NOMO-1 (cell line): ENCODE results near the gene EPHB1.
A peak's percentile ranks its signal among the peaks of the same experiment; 100 is the strongest.
"Not testable (repeated sequence)": the region's sequence is repeated elsewhere in the genome, so short reads cannot be mapped to it uniquely, and the experiment has no call there.

Experiments used
- DNase-seq, 2 experiments: peaks; one replicate each; lab custom pipeline; 2025; ENCODE audit not compliant: unreplicated experiment in 2 of 2; lab: John Stamatoyannopoulos, UW

Gene EPHB1

DNA sequence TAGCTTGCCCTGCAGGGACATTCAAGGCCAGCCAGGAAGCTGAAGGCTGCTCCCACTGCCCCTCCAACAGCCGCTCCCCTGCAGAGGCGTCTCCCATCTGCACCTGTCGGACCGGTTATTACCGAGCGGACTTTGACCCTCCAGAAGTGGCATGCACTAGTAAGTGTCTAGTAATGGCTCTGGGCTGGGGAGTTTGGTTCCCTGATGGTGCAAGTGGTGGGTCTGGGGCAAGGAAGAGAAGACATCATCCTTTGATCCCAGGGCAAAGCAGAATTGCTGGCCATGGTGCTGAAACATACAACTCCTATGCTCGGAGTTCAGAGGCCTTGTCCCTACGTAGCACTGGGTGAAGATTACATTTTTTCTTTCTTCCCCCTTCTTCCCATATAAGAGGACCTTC is 311.4 kb downstream of the EPHB1 start:
- peak in 1 of 2 experiments; percentile 41 for DNase-seq

- DNase-seq, result no peak
Measured at GRCh38 chr3:135107043-135107442, 312.0 kb downstream of the EPHB1 start.

- DNase-seq, result no peak
Measured at GRCh38 chr3:135109681-135110080, 314.6 kb downstream of the EPHB1 start.

DNA sequence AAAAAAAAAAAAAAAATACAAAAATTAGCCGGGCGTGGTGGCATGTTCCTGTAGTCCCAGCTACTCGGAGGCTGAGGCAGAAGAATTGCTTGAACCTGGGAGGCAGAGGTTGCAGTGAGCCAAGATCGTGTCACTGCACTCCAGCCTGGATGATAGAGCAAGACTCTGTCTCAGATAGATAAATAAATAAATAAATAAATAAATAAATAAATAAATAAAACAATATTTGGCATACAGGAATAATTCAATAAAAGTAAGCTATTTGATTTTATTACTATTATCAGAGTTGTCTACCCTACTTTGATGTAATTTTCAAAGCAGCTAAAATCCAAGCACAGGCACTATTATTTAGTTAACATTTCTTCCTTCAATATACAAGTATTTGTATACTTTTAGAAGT is 319.5 kb downstream of the EPHB1 start:
- not testable (repeated sequence) for DNase-seq

GRCh38 chr3:135117977-135118376 is 322.9 kb downstream of the EPHB1 start:
- DNase-seq, result no peak

- DNase-seq, result no peak
Measured at GRCh38 chr3:135118792-135119191, 323.7 kb downstream of the EPHB1 start.

GRCh38 chr3:135125171-135125801 is 330.2 kb downstream of the EPHB1 start:
- peak in 1 of 2 experiments; percentile 21 for DNase-seq

DNA sequence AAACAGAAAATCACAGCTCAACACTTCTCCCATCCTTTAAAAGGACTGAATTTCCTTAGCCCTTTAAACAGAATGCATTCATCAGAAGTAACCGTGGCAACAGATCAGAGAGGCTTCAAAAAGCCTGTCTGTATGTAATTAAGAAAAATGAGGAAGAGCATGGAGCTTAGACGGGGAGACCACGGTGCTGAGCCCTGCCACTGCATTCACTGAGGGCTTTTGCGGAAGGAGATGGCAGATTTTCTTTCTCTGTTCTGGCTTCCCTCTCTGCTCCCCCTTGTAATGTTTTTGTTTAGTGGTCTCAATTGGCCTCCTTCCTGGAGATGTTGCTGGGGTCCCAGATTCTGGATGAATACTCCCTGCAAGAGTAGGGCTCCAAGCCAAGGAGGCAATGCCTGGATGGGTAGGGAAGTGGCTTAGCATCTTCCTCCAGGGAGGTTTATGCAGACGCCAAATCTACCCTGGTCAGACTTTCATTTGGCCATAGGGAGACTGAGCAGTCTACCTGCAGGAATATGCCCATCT is 332.9 kb downstream of the EPHB1 start:
- no peak for DNase-seq

DNA sequence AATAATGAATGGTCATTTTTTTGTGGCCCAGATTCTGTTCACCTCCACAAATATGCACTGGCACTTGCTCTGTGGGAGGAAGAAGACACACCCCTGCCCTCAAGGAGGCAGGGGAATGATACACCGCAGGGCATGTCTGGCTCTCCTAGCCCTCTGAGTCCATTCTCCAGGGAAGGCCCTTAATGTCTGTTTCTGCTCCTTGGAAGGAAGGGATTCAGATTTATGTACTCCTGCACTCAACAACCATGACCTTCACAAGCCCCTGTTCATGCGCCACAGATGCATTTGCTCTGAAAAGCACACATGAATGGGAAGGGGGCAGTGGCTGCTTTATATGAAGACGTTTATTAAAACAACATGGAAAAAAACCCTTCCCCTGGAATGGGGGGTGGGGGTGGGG is 333.8 kb downstream of the EPHB1 start:
- DNase-seq, result no peak

DNA sequence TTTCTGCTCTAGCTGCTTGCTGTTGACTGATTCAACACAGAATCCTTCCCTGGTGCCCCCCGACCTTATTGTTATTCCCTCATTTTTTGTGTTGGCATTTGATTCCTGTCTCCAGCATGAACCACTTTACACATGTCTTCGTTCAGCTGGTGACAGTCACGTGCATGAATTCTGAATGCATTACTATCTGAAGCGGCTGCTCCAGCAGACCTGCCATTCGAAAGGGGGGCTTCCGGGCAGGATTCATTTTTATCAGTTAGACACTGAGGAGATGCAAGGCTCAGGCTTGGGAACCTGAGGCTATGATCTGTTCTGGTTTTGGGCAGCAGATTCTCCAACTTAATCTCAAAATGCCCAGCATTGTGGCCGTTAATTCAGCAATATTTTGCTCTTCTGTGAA is 336.2 kb downstream of the EPHB1 start:
- no peak for DNase-seq

- DNase-seq, result no peak
Measured at GRCh38 chr3:135133905-135134683, 339.0 kb downstream of the EPHB1 start.

- no peak for DNase-seq
Measured at GRCh38 chr3:135134684-135135075, 339.6 kb downstream of the EPHB1 start.

- DNase-seq, result no peak
Measured at GRCh38 chr3:135135445-135135844, 340.4 kb downstream of the EPHB1 start.

GRCh38 chr3:135136361-135137100 is 341.5 kb downstream of the EPHB1 start:
- DNase-seq, result no peak

- no peak for DNase-seq
Measured at GRCh38 chr3:135137296-135137695, 342.2 kb downstream of the EPHB1 start.

DNA sequence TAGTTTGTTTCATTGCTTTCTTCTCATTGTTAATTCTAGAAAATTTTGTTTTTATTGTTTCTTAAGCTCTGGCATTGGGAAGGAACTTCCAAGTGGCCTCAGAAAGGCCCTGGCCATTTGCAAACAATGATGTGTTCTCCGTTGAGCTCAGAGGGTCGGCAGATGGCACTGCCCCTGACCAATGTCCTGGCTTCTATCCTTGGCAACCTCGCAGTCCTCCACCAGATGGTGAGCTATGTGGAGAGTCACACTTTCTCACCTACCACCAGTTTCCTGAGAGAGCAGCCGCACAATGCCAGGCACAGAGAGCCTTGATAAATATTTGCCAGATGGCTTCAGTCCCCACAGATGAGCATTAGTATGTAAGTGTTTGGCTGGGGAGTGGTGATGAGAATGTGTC is 343.7 kb downstream of the EPHB1 start:
- no peak for DNase-seq

DNA sequence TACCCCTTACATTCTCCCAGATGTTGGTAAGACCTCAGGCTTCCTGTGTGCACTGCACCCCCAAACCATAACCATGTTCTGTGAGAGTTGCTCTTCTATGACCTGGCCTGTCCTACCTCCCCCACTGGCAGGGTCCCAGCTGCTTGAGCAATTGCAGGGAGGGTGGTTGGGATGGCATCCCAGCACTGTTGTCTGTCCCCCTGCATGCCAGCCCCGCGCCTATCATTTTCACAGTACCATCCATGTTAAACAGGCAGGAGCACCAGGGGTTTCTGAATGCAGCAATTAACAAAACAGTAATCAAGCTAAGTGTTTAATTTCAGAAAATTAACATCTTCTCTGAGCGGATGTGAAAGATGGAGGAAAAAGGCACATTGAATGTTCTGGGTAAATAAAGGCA is 345.5 kb downstream of the EPHB1 start:
- DNase-seq, result no peak

DNA sequence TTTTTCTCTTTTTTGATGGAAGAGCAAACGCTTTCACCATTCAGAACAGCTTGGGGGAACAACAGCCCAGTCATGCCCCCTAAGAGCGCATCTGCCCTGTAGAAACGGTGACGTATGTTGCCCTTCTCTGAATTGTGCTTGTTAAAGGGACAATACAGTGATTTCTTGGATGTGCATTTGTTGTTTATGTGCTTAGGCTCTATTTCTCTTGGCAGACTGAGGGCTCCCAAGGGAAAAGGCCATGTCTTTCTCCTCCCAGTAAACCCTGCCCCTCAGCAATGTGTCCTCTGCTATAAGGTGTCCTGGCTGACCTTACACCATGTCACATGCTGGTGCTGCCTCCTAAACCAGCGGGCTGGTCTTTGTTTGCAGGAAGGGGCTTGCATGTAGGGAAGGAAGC is 346.1 kb downstream of the EPHB1 start:
- no peak for DNase-seq

- no peak for DNase-seq
Measured at GRCh38 chr3:135141672-135142071, 346.6 kb downstream of the EPHB1 start.

- DNase-seq, result no peak
Measured at GRCh38 chr3:135142530-135142929, 347.5 kb downstream of the EPHB1 start.

GRCh38 chr3:135143474-135143873 is 348.4 kb downstream of the EPHB1 start:
- DNase-seq, result no peak

GRCh38 chr3:135145581-135145980 is 350.5 kb downstream of the EPHB1 start:
- DNase-seq, result no peak
